GM12874 (cell line): ENCODE results near the gene COL4A1.

Experiments used
- CTCF ChIP-seq: IDR thresholded peaks from 2 replicates; pipeline ENCODE4 v1.5.1; 2011; ENCODE audit warnings: low read depth, mild to moderate bottlenecking, control low read depth, low read length, moderate library complexity; ENCODE audit not compliant: insufficient read depth

Gene COL4A1

DNA sequence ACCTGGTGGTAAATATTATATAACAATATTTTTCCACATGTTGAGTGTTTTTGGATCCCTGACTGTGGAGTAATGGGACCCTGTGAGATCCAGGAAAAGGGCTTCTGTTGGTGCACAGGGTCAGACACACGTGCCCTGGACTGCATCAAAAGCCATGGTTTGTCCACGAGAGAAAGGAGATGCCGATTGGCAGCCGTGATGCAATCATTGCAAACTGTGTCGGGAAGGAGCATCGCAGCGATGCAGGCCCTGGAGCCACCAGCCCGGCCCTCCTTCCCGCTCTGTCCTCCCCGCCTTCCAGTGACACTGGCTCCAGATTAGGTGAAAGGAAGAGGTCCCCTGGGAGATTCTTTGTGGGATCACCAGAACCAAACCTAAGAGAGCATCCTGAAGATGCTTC, 9.2 kb upstream of the COL4A1 start:
- TF ChIP-seq CTCF: no peak

DNA sequence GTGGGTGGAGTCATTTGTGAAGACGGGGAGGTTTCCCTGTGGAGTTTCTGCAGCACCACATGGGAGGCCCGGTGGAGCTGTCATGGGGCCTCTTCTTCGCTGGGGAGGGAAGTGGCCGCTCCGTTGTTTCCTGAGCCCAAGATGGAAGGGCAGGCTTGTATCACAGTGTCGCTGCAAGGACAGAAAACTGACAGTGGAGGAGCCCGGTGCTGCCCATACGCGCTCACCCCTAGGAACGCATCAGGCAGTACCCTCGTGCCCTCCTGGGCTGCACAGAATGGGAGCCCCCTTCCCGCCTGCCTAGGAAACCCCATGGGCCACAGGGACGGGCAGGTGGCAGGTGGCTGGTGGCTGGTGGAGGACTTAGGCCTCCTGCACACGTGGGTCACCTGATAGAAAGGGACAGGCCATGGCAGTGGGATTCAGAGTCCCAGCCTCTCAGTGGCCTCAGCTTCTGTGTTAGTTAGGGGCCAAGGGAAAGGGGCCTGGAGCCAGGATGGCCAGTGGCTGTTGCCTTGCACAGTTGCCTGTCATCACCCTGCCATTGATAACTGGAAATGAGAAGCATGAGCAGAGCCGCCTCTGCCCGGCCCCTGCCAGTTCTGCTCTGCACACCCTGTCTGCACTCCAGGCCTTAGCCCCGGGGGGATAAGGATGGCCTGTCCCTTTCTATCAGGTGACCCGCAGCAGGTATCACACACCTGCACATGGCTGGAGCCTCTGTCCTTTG, 7.7 kb upstream of the COL4A1 start:
- no peak for TF ChIP-seq CTCF

DNA sequence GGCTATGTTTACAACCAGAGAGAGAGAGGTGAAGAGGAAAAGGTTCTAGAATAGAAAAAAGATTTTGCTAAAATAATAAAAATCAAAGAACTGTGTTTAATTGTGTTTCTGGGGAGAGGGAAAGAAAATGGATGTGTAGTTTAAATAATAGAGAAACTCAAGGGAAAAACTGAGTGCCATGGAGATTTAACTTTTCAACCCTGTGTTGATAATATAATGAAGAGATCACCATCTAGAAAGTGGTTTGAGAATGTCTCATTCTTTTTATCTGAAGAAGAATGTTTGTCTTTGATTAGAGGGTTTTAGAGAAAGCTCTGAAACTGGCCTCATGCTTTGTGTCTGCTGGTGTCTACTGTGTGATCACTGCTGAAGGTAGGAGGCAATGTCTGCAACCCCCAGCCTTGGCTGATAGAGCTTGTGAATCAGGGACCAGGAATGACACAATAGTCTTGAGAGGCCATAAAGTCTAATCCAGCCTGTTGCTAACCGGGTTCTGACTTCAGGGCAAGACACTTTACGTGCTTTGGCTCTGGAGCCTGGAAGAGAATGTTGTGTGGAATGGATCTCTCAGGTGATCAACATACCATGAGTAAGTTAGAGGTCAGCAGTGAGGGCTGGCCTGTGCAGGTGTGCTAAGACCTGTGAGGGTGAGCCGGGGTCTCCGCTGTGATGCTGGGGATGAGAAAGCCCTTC, 5.5 kb upstream of the COL4A1 start:
- TF ChIP-seq CTCF: no peak

DNA sequence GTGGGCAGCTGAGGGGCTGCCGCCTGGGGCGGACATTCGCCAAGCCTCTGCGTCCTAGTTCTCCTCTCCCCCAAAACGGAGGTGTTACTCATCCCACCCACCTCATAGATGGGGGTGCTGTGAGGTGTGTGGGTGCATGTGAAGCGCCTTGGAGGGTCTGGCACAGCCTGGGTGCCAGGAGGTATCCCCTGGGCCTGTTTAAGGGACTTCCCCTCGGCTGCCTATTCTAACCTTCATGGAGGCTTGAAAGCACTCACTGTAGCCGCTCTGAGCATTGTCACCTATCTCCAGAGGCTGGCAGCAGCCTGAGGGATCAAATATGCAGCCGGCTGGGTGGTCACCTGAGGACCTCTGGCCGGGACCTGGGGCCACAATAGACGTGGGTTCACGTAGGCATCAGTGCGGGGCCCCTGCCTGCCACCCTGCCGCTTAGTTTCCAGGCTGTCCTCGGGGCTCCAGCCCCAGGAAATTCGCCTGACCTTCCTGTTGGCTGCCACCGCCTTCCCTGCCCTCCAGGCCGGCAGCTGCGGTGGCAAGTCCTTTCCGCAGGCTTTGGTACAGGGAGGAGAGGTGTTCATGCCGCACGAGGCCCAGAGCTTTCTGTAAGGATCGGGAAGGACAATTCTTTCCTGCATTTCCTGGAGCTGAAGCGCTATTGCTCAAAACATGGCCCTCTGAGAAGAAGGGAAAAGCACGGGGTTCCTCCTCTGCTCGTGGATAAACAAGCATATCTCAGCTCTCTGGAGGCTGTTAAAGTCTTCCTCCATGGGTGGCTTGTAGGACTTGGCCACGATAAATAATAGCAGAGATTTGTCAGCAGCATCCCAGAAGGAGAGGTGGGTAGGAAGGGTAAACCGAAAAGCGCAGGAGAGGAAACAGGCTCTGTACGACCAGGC, 4.7 kb upstream of the COL4A1 start:
- TF ChIP-seq CTCF: no peak

- TF ChIP-seq CTCF: no peak
These were observed 3.8 kb upstream of the COL4A1 start for GRCh38 chr13:110310541-110311442.

- no peak for TF ChIP-seq CTCF
These were observed 2.9 kb upstream of the COL4A1 start for GRCh38 chr13:110309661-110310524.
